ENCODE data around the gene ARHGDIA. TPM values are rescaled to one million over a fixed set of nuclear protein-coding genes. Genes with fewer than 3 reads are reported as not detected.
"Not testable (repeated sequence)": the region's sequence is repeated elsewhere in the genome, so short reads cannot be mapped to it uniquely, and the experiment has no call there.

The ARHGDIA gene
- total RNA-seq, 1 donor from 2014 or later: 713 TPM

DNA sequence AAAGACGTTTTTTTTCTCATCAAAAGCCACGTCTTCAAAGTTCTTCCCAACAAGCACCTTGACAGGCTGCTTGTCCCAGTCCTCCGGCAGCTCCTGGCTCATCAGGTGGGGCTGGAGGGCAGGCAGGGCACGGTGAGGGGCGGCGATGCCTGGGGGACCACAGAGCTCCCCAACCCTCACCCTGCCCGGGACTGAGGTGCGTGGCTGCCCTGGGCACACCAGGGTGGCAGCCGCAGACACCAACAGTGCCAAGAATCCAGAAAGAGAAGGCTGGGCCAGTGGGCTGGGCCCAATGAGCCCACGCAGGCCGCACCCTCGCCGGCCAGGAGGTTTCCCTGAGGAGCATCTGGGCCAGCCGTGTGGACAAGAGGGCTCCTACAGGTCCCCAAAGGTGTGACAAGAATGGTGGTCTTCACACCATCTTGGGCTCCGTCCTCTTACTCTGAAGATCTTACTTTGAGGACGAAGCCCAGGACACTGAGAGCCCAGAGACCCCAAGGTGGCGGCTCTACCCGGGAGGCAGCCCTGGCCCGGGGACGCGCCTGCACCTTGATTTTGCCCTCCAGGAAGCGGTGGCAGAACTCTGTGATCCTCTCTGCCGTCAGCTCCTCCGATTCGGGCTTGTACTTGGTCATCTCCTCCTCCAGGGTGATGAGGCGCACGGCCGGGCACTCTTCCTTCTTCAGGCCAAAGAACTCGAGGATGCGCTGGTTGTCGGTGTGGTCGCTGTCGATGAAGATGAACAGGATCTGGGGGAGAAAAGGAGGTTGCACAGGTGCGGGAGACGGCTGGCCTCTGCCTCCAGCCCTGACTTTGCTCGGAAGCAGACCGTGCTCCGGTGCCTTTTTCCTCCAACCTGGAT, 25.0 kb downstream of the ARHGDIA start:
- H3K4me1 Mint-ChIP-seq (ENCODE audit: low read depth): no peaks in the 10 kb centered on the region
- no peaks in the 10 kb centered on the region for H3K9me3 Mint-ChIP-seq
- no peak overlapping the region for H3K4me3 Mint-ChIP-seq (ENCODE audit: low read depth)
- peaks cover 43% of the 10 kb centered on the region for H3K36me3 Mint-ChIP-seq (ENCODE audit: low read depth)
- no peak for DNase-seq (ENCODE audit: low spot score)
- no peak overlapping the region for H3K27ac Mint-ChIP-seq
- intact Hi-C loops (cut with micrococcal nuclease): no loop called here
- no peaks in the 10 kb centered on the region for H3K27me3 Mint-ChIP-seq (ENCODE audit: low read depth)

- DNase-seq (ENCODE audit: low spot score): no peak
- Mint-ChIP-seq H3K36me3 (ENCODE audit: low read depth) (peaks cover 42% of the 10 kb centered on the region), H3K27me3 (ENCODE audit: low read depth) (no peaks in the 10 kb centered on the region), H3K9me3 (no peaks in the 10 kb centered on the region), H3K27ac (no peak overlapping the region), H3K4me3 (ENCODE audit: low read depth) (no peak overlapping the region), H3K4me1 (ENCODE audit: low read depth) (no peaks in the 10 kb centered on the region)
- intact Hi-C loops (cut with micrococcal nuclease): no loop called here
These were observed 25.8 kb downstream of the ARHGDIA start for GRCh38 chr17:81845361-81845760.

DNA sequence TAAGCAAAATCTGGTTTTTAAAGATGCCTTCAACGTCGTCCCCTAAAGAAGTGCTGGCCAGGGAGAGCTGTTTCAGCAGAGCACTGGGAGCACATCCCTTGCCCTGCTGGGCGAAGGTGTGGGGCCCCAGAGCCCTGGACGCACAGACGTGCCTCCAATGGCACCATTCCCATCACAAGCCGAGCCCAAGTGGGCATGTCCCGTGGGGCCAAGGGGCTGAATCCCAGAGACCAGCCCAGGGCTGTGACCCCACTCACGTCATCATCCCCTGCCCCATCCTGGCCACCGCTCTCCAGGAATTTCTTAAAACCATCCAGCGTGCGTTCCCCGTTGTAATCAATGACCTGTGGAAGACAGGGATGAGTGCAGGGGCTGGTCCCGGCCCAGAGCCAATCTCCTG, 26.2 kb downstream of the ARHGDIA start:
- Mint-ChIP-seq H3K36me3 (ENCODE audit: low read depth) (peaks cover 42% of the 10 kb centered on the region), H3K4me3 (ENCODE audit: low read depth) (no peak overlapping the region), H3K27ac (no peak overlapping the region), H3K4me1 (ENCODE audit: low read depth) (no peaks in the 10 kb centered on the region), H3K9me3 (no peaks in the 10 kb centered on the region), H3K27me3 (ENCODE audit: low read depth) (no peaks in the 10 kb centered on the region)
- no peak for DNase-seq (ENCODE audit: low spot score)
- intact Hi-C loops (cut with micrococcal nuclease): no loop called here

- no peak for DNase-seq (ENCODE audit: low spot score)
- intact Hi-C loops (cut with micrococcal nuclease): no loop called here
- Mint-ChIP-seq H3K9me3 (no peaks in the 10 kb centered on the region), H3K4me1 (ENCODE audit: low read depth) (no peaks in the 10 kb centered on the region), H3K36me3 (ENCODE audit: low read depth) (peaks cover 42% of the 10 kb centered on the region), H3K27me3 (ENCODE audit: low read depth) (no peaks in the 10 kb centered on the region), H3K4me3 (ENCODE audit: low read depth) (no peak overlapping the region), H3K27ac (no peak overlapping the region)
These were observed 26.7 kb downstream of the ARHGDIA start for GRCh38 chr17:81844327-81844851.

DNA sequence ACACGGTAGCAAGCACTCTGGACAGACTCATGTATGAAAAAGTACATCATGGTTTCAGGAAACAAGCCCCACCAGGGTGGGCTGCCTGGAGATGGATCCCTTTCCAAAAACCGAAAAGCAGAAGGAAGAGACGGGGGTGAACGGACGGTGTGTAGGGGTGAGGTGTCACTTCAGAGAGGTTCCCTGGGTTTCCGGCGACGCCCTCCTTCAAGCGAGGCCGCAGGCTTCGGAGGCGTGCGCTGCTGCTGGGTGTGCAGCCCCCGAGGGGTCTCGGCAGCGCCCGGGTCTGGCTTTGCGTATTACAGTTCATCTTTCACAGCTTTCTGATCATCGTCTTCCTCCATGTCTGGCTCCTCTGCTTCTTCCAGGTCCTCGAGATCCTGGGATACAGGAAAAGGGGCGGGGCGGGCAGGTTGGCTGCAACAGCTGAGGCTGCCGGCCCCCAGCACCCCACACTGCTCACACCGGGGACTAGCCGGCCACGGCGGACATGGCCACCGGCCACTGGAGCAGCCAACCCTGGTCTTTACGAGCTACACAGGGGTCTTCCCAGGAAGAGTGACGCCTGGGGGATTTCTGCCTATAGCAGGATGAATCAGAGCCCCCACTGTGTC, 27.3 kb downstream of the ARHGDIA start:
- peaks cover 42% of the 10 kb centered on the region for H3K36me3 Mint-ChIP-seq (ENCODE audit: low read depth)
- no peaks in the 10 kb centered on the region for H3K27me3 Mint-ChIP-seq (ENCODE audit: low read depth)
- no peaks in the 10 kb centered on the region for H3K9me3 Mint-ChIP-seq
- H3K4me3 Mint-ChIP-seq (ENCODE audit: low read depth): no peak overlapping the region
- intact Hi-C loops (cut with micrococcal nuclease): no loop called here
- no peaks in the 10 kb centered on the region for H3K4me1 Mint-ChIP-seq (ENCODE audit: low read depth)
- no peak overlapping the region for H3K27ac Mint-ChIP-seq
- no peak for DNase-seq (ENCODE audit: low spot score)

- no peak overlapping the region for H3K4me3 Mint-ChIP-seq (ENCODE audit: low read depth)
- DNase-seq (ENCODE audit: low spot score): no peak
- intact Hi-C loops (cut with micrococcal nuclease): no loop called here
- H3K36me3 Mint-ChIP-seq (ENCODE audit: low read depth): peaks cover 38% of the 10 kb centered on the region
- H3K9me3 Mint-ChIP-seq: no peaks in the 10 kb centered on the region
- H3K4me1 Mint-ChIP-seq (ENCODE audit: low read depth): no peaks in the 10 kb centered on the region
- no peaks in the 10 kb centered on the region for H3K27me3 Mint-ChIP-seq (ENCODE audit: low read depth)
- H3K27ac Mint-ChIP-seq: no peak overlapping the region
These were observed 28.2 kb downstream of the ARHGDIA start for GRCh38 chr17:81842725-81843504.

DNA sequence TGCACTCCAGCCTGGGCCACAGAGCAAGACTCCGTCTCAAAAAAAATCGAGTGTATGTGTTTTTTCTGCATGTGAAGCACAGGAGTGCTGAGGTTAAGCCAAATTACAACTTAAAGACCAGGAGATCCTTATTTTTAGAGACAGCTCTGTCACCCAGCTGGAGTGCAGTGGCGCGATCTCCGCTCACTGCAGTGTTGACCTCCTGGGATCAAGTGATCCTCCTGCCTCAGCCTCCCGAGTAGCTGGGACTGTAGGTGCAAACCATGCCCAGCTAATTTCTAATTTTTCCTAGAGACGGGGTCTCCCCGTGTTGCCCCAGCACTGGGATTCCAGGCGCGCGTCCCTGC, 28.8 kb downstream of the ARHGDIA start:
- Mint-ChIP-seq H3K27ac (no peak overlapping the region), H3K9me3 (no peaks in the 10 kb centered on the region), H3K4me1 (ENCODE audit: low read depth) (no peaks in the 10 kb centered on the region), H3K27me3 (ENCODE audit: low read depth) (no peaks in the 10 kb centered on the region), H3K36me3 (ENCODE audit: low read depth) (peaks cover 37% of the 10 kb centered on the region), H3K4me3 (ENCODE audit: low read depth) (no peak overlapping the region)
- no peak for DNase-seq (ENCODE audit: low spot score)
- intact Hi-C loops (cut with micrococcal nuclease): no loop called here

DNA sequence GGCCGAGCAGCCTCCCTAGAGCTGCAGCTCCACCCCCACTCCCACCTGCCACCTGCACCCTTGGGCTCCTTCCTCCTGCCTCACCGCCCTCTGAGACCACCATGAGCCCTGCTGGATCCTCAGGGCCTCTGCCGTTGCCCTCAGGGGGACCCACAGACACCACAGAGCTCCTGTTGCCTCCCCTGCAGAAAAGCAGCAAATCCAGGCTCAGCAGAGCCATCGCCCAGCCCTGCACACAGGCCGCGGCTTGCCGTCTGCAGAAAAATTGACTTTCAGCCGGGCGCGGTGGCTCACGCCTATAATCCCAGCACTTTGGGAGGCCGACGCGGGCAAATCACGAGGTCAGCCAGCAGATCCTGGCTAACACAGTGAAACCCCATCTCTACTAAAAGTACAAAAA, 29.3 kb downstream of the ARHGDIA start:
- DNase-seq (ENCODE audit: low spot score): no peak
- H3K9me3 Mint-ChIP-seq: no peaks in the 10 kb centered on the region
- H3K4me1 Mint-ChIP-seq (ENCODE audit: low read depth): no peaks in the 10 kb centered on the region
- H3K4me3 Mint-ChIP-seq (ENCODE audit: low read depth): no peak overlapping the region
- H3K27ac Mint-ChIP-seq: no peak overlapping the region
- intact Hi-C loops (cut with micrococcal nuclease): no loop called here
- H3K36me3 Mint-ChIP-seq (ENCODE audit: low read depth): peaks cover 32% of the 10 kb centered on the region
- H3K27me3 Mint-ChIP-seq (ENCODE audit: low read depth): no peaks in the 10 kb centered on the region

GRCh38 chr17:81840826-81841778, 30.0 kb downstream of the ARHGDIA start:
- H3K27me3 Mint-ChIP-seq (ENCODE audit: low read depth): no peaks in the 10 kb centered on the region
- H3K4me3 Mint-ChIP-seq (ENCODE audit: low read depth): no peak overlapping the region
- peaks cover 25% of the 10 kb centered on the region for H3K36me3 Mint-ChIP-seq (ENCODE audit: low read depth)
- intact Hi-C loops (cut with micrococcal nuclease): no loop called here
- no peaks in the 10 kb centered on the region for H3K4me1 Mint-ChIP-seq (ENCODE audit: low read depth)
- DNase-seq (ENCODE audit: low spot score): no peak
- no peaks in the 10 kb centered on the region for H3K9me3 Mint-ChIP-seq
- no peak overlapping the region for H3K27ac Mint-ChIP-seq

DNA sequence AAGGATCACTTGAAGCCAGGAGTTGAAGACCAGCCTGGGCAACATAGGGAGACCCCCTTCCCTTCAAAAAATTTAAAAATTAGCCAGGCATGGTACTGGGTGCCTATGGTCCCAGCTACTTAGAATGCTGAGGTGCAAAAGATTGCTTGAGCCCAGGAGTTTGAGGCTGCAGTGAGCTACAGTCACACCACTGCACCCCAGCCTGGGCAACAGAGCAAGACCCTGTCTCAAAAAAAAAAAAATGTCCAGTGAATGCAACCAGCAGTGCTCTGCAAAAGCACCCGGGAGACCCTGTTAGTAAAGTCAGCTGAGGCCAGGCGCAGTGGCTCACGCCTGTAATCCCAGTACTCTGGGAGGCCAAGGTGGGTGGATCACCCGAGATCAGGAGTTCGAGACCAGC, 31.1 kb downstream of the ARHGDIA start:
- H3K9me3 Mint-ChIP-seq; H3K27ac Mint-ChIP-seq; intact Hi-C loops (cut with micrococcal nuclease); H3K4me3 Mint-ChIP-seq (ENCODE audit: low read depth); H3K27me3 Mint-ChIP-seq (ENCODE audit: low read depth); H3K4me1 Mint-ChIP-seq (ENCODE audit: low read depth); DNase-seq (ENCODE audit: low spot score): not testable (repeated sequence)
- peaks cover 18% of the 10 kb centered on the region for H3K36me3 Mint-ChIP-seq (ENCODE audit: low read depth)

DNA sequence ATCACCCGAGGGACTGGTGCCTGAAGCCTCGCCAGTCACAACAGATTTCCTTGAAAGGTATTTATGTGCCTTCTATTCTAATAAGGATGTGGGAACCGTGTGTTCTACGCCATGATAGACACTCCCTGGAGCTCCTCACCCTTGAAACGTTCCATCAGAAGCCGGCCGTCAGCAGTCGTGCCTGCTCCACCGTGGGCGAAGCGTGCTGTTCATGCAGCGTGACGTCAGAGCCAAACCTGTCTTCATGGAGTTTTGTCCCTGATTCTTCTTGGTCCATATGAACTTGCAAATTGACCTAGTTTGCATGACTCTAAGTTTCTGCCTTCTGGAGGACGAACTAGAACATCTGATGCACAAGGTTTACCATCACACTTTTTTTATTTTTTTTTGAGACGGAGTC, 31.8 kb downstream of the ARHGDIA start:
- Mint-ChIP-seq H3K9me3 (no peaks in the 10 kb centered on the region), H3K4me1 (ENCODE audit: low read depth) (no peaks in the 10 kb centered on the region), H3K27ac (no peak overlapping the region), H3K27me3 (ENCODE audit: low read depth) (no peaks in the 10 kb centered on the region), H3K36me3 (ENCODE audit: low read depth) (peaks cover 11% of the 10 kb centered on the region), H3K4me3 (ENCODE audit: low read depth) (no peak overlapping the region)
- no peak for DNase-seq (ENCODE audit: low spot score)
- intact Hi-C loops (cut with micrococcal nuclease): no loop called here

GRCh38 chr17:81838753-81839255, 32.3 kb downstream of the ARHGDIA start:
- H3K9me3 Mint-ChIP-seq: no peaks in the 10 kb centered on the region
- no peak for DNase-seq (ENCODE audit: low spot score)
- H3K27me3 Mint-ChIP-seq (ENCODE audit: low read depth): no peaks in the 10 kb centered on the region
- no peak overlapping the region for H3K27ac Mint-ChIP-seq
- no peak overlapping the region for H3K4me3 Mint-ChIP-seq (ENCODE audit: low read depth)
- peaks cover under 1% of the 10 kb centered on the region for H3K4me1 Mint-ChIP-seq (ENCODE audit: low read depth)
- intact Hi-C loops (cut with micrococcal nuclease): no loop called here
- H3K36me3 Mint-ChIP-seq (ENCODE audit: low read depth): peaks cover 6% of the 10 kb centered on the region

Data from activated T-helper 2 cell treated with anti-CD3 and anti-CD28 coated beads, Interferon-gamma antibody, Interleukin-2, Interleukin-4, amounts not matched to agents 10 μg/mL and 5 μg/mL and 100 μg/mL, durations not matched to agents 14 hours and 24 hours and 36 hours (primary cell).